Measurements from ENCODE around the gene ADGRV1.
"Not testable (repeated sequence)": the region's sequence is repeated elsewhere in the genome, so short reads cannot be mapped to it uniquely, and the experiment has no call there.

Gene ADGRV1

DNA sequence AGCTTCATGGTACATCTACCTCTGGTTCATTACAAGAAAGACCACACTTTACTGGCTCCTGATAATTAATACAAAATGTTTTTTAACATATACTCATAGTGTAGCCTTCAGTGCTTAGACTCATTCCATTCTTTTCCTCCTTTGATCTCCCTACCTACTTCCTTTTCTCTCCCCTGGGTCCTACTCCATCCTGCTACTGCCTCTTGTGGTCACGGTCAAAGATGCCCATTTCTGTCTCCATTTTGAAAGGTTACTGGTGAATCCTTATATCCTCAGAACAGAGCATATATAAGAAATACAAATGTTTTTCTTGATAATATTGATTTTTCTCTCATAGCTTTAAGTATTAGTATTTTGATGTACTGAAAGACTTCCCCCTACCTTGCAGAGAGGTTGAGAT is 448.7 kb downstream of the ADGRV1 start:
- no peak for FAIRE-seq

DNA sequence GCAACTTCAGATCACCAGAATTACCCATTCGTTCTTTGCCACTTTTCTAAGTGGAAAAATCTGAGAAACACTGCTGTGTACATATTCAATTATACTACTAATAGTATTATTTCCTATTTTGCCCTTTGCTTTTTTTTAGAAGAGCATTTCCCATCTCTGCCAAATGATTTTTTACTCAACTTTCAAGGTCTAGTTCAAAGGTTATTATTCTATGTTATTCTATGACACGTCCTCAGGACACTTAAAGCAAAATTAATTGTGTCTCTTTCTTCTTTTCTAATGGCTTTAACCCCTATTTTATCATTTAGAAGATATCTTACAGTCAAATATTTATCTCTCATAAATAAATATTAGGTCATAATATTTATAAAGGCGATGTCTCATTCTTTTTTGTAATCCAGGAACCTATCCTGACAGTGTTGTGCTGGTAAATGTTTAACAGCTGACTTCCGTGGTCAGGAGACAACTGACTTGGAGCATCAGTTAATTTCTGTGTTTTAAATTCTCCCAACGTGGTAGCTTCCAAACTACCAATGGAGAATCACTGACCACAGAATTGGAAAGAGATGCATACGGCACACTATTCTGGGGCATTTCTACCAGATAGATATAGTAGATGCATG is 449.3 kb downstream of the ADGRV1 start:
- FAIRE-seq, result no peak

DNA sequence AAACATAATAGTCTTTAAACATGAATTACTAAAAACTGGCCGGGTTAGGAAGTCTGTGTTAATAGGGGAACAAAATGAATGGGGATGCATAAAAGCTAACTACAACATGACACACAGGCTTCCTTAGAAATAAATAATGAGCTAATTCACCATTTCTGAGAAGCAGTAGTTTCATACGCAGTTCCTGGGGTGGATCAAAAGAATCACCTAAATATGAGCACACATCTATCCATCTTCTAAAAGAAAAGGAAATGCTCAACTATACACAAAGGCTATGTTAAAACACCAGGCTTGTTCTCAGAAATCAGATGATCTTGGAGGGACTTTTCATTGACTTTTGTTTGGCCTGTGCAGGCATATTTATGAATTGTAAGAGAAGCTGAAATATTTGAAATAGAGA is 451.5 kb downstream of the ADGRV1 start:
- FAIRE-seq, result no peak

DNA sequence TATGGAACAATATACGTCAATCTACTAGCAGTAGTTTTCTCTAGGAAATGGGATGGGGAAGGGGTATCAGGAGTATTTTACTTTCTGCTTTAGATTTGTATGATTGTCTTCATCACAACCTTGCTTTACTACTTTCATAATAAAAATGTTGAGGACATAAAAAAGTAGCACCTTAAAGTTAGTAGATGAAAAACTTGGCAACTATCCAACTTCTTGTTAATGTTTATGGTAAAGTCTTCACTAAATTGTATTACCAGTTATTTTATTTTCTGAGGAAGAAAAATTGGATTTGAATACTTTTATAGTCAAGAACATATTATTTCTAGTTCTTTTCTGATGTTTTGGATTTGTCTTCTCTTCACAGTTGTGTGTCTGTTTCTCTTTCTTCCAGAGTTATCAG is 452.4 kb downstream of the ADGRV1 start:
- peak; percentile 68 for FAIRE-seq

DNA sequence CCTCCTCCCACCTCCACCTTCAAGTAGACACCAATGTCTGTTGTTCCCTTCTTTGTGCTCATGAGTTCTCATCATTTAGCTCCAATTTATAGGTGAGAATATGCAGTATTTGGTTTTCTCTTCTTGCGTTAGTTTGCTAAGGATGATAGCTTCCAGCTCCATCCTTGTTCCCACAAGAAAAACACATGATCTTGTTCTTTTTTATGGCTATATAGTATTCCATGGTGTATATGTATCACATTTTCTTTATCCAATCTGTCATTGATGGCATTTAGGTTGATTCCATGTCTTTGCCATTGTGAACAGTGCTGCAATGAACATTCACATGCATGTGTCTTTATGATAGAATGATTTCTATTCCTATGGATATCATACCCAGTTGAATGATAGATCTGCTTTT is 454.3 kb downstream of the ADGRV1 start:
- not testable (repeated sequence) for FAIRE-seq

DNA sequence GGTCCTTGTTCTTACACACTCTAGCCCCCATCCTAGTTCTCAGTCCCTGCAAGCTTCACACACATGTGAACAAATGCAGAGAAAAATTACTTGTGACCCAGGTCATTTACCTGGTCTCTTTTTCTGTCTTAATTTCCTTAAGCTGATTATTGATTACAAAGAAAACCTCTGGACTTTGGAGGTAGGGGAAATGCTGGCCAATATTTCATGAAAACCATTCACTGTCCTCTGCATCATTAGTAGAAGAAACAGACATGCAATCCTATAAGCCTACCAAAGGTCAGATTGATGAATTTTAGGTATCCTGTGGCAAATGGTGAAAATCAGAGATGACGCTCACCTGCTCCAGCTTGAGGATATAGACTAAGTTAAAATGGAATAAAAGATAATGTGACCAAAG is 457.7 kb downstream of the ADGRV1 start:
- FAIRE-seq, result no peak

DNA sequence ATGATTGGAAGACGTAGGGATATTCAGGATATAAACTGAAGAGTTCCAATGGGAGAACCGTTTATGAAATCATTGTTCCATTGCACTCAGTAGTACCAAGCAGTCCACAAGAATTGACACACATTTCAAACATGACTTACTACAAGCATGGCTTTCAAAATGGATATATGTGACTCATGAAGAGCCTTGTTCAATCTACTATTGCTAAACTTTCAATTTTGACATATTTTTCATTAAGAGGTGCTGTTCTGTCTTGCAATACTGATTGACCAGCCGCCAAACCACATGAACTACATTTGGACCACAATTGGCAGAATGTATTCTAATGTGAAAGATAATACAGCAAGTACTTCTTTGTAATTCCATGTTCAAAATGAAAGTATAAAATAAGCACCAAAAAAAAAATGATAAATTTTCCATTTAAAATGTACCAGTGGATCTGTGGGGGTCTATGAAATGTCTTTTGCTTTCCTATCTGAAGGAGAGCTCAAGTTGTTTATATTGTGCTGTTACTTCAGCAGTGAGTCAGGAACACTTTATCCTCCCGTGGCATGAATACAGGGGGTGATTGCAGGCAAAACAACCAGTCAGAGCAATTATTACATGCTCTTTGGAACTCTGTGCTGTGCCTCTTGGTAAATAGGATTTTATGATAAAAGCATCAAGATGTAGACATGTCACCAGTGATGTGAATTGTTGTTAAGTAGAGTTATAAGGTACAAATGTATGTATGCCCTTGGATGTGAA is 458.5 kb downstream of the ADGRV1 start:
- FAIRE-seq, result no peak

DNA sequence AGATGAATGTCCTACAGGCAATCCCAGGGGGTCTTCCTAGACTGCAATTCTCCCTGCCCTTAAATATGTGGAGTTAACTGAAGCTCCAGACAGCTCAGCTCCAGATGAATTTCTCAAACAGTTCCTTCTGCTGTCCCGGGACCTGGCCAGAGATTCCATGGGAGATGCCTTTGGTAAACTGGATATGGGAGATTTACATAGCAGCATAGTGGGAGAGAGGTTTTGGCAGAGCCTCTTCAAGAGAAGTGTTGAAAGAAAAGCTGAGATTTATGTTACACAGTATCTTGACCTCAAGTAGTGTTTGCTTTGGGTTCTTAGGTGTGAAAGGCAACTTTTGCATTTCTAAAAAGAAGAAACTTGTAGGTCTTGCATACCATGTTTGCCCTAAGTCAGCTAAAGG is 459.6 kb downstream of the ADGRV1 start:
- no peak for FAIRE-seq

DNA sequence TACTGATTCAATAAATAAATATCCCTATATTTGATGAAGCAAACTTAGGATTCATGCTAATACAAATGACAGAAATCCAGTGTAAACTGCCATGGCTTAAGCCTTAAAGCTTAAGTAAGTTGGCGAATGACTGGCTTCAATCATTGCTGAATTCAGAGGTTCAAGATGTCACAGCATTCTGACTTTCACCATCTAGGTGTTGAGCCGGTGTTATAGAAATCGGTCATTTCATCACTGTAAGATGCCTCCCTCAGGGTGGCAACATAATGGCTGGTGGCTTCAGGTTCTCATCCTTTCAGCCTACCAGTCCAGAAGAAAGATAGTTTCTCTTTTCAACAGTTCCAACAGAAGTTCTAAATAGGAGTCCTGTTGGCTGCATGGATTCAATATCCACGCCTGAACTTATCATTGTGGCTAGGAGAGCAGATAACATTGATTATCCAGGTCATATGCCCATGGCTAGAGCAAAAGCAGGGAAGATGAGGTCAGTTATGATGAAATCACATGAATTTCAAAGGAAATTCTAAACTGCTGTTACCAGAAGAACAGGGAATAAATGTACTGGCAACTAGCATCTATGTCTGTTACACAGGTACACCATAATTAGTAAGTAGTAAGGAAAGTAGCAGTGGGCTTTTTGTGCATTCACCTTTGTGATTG is 460.2 kb downstream of the ADGRV1 start:
- FAIRE-seq, result no peak

DNA sequence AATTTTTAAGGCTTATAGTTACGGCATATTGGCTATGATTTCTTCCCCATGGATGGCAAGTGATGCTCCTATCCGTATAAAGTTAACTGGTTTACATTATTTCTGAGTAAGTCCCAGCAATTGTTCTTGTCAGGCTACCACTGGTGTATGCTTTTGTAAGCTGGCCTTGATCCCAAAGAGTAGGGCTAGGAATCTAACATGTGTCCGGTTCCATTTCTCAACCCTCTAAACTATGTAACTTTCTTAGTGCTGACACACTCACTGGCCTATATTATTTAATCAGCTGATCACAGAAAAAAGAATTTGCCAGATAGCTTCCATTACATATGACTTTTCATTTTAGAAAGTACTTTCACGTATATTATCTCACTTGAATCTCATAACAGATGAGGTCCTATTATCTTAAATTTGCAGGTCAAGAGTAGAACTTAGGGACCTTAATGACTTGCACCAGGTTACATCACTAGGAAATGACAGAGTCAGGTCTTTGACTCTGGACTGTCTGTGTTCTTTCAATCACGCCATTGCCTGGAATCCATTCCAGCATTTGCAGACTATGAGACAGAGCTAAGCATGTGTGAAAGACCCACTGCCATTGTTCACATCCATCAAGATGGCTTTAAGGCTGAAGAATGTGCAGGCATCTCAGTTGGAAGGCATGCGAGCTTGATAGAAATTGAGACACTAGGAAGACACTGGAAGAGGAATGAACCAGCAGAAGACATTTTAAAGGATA is 461.6 kb downstream of the ADGRV1 start:
- no peak for FAIRE-seq

DNA sequence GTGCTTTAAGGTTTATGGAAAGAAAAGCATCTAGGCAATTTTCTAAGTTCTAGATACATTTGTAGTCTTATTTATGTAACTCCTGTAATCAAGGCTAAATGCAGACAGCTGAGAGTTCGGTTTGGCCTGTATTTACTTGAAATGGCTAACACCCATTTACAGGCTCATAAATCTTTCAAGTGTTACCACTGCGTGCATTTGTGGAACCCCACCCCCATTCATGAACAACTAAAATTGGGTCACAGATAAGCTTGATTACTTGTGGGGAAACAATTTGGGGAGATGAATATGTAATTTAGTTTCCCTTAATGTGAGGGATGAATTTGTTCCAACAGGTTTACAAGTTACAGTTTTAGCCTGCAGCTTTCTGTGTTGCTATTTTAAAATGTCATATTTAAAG is 463.9 kb downstream of the ADGRV1 start:
- no peak for FAIRE-seq

DNA sequence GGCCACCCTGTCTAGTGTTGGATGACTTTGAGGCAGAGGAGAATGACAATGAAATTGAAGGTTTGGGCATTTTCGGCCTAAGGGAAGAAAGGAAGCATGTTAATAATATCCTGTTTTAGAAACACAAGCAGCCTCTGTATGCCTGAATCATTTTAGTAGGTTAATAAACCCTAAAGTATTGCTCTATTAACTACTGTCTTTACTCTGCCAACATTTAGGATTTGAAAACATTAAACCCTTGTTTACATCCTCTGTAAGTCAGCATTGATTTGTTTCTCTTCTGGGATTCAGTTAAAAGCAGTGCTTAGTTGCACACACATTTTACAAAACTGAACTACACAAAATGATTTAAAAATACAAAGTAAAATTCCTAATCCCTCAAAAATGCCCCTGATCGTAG is 465.6 kb downstream of the ADGRV1 start:
- FAIRE-seq, result no peak

DNA sequence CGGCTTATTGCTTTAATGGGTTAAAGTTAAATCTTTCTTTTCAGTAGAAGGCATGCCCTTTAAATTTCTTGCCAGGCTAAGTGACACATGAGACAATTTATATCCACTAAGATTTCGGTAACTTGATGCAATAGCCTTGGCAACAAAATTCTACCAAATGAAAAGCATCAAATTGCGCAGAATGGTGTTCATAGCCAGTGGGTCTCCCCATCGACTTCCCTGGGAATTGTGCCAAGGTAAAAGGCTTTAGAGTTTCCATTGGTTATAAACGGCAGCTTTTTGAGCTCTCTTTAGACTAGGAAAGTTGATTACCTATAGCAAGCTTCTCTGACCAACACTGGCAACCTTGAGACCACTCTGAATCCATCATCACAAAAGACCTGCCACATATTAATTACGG is 466.1 kb downstream of the ADGRV1 start:
- no peak for FAIRE-seq

DNA sequence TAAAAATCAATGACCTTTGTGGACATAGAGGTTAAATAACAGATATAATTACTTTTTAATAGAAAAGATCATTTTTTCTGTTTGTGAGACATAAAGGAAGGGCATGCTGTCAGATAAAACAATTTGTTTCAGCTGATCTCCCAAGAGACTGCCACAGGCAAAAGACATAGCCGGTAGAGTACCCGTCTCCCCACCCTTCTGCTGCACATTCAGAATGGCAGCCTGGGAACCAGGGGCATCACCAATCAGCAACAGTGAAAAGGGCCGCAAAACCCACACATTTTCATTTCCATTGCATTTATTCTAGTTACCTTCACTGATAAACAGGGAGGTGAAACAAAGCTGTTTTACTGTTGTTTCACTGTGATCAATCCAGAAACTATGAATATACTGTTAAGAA is 466.9 kb downstream of the ADGRV1 start:
- no peak for FAIRE-seq

DNA sequence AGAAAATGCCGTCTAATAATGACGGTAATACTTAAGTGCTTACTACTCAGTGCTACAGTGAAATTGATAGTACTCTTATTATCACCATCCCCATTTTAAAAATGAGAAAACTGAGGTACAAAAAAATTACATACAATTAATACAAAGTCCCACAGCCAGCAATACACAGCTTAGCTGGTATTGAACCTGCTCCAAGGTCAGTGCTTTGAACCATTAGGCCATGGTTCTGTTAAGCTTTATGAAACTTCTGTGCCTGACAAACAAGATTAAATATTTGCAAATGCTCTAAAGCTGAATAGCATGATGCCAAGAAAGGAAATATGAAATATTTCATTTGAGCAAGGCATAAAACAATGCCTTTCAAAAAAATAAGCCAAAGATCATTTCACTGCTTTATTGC is 467.4 kb downstream of the ADGRV1 start:
- FAIRE-seq, result no peak

DNA sequence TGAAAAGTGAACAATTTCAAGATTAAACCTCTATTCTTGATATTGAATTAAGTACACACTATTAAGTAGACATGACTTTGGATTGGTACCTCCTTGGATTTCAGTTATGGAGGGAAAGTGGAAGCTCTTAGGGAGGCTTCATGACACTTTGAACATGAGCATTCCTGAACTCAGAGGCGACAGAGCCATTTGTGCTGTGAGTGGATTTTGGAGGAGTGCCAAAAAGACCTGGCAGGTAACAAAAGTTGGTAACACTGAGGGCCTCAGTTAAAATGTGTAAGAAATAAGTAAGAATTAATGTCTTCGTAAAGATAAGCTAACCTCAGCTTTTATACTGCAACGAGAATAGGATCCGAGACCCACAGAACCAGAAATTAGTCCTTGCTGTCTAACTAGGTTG is 467.9 kb downstream of the ADGRV1 start:
- FAIRE-seq, result no peak

DNA sequence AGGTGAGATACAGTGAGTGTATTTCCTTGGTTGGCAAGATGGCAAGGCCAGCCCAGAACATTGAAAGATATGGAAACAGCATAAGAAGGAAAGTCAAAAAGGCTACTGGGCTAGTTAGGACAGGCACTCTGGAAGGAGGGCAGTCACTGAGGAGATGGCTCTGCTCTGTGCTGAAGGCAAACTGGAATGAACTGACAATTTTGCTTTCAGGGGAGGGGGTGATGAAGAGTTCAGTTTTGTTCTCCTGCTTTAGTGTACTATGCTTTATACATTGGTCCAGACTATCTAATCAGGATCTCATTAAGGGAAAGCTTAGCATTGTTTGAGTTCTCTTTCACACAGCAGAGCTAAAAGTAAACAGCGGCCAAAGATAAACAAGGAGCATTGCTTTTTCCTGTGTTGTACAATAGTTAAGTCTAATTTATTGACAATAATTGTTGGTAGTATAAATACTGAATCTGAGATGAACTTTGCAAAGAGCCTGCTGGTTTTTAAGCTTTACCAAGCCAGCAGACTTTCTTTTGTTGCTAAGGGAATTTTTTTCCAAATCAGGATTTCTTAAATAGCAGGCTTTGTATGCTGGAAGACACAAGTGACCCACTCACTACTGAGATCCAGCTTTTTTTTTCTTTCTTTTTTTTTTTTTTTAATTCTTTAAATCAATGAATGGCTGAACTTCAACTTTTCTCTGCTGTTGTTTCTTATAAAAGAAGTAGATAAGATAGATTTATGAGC is 469.0 kb downstream of the ADGRV1 start:
- FAIRE-seq, result no peak

DNA sequence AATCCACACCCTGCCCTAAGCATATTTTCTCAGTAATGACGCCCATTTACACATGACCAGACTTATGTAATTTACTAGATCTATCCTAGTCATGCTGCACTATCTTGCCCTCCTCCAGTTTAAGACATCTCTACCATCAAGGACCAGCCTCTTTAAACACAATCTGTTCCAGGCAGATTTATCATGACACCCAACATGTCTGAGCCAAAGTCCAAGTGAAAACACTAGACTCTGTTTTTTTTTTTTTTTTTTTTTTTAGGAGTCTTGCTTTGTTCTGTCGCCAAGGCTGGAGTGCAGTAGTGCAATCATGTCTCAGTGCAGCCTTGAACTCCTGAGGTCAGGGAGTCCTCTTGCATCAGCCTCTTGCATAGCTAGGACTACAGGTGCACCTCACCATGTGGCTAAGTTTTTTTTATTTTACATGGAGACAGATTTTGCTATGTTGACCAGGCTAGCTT is 469.9 kb downstream of the ADGRV1 start:
- FAIRE-seq, result no peak

DNA sequence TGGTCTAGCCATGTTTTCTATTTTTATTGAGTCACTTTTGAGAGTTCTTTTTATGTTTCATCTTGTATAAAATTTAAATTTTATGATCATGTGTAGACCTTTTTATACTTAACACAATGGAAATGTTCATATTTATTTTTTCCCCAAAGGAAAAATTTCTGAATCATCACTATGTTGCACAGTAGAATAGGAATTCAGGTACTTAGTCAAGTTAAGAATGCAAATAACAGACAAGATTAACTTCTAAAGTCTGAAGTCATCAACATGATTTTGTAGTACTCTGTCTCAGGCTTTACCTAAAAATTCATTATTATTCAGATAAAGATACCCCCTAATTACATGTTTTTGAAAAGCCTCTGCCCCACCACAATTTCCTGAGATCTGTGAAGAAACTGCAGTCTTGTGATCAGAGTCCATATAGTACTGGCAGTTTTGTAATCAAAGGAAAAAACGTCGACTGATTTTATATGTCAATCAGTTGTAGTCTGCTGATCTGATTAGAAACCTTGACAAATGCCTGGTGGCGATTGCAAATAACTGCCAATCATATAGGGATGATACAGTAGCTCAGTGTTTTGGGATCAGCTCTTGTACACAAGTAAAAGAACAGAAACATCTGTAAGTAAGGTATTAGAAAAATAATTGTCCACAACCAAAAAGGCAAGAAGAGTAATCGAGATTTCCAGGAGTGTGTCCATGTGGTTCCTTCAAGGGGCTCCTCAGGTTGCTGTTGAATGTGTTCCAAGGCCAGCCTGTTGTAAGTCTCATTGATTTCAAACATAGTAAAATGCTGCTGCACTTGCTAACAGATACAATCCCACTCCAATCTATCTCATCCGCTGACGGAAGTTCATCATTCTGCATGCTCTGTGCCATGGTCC is 472.2 kb downstream of the ADGRV1 start:
- FAIRE-seq, result no peak

DNA sequence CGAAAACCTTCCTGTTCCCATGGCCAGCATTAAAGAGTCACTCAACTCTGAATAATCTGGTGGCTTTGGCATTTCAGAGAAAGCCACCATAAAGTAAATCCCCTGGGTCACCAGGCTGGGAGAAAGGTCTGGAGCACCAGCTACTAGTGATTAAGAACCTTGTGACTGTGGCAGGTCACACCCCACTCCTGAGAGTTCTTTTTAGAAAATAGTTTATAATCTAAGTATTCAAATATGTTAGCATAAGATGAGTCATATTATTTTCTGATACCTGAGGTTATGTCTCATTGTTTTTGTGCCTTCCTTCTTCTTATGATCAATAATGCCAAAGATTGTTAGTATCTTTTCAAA is 472.8 kb downstream of the ADGRV1 start:
- FAIRE-seq, result no peak

DNA sequence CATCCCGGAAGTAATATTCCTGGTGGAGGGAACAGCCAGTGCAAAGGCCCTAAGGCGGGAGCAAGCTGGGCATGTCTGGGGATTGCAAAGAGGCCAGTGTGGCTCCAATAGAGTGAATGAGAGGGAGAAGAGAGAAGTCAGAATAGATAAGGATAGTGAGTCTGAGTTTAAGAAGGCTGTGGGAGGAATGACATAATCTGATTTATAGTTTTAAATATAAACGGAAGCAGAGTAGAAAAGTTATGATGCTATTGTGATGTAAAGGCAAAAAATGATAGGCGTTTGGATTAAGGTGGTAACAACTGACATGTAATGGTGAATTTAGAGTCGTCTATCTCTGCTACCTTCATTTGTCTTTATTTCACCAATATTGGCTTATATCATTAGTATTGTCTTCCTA is 473.5 kb downstream of the ADGRV1 start:
- no peak for FAIRE-seq

DNA sequence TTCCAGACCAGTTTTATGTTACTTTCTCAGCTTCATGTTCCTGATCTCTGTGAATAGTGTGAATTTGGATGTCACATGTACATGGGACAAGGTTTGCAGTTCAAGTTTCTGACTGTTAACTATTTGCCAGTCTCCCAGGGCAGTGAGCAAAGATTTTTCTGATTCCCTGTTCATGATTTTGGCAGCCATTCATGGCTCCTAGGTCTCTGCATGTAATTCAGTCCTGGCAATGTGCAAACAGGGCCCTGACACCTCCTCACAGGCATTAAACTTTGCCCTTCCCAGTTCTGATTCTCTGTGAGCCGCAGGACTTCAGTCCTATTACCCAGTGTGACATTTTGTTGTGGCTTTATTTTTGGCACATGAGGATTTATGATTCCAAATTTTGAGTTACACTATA is 474.8 kb downstream of the ADGRV1 start:
- FAIRE-seq, result no peak

Measured in A204.1 (cell line).